Hepatocyte (in vitro differentiated cells): ENCODE results near the gene ZBED1.
"Not testable (repeated sequence)": the region's sequence is repeated elsewhere in the genome, so short reads cannot be mapped to it uniquely, and the experiment has no call there.

ENCODE experiments used
- CTCF ChIP-seq: fragments of 200-600 bp; sonication (generic); IDR thresholded peaks from 2 replicates; pipeline ENCODE4 v1.5.1; 2016; ENCODE audit warnings: antibody characterized with exemption, mild to moderate bottlenecking; ENCODE audit not compliant: poor library complexity
- EZH2 ChIP-seq: fragments of 200-600 bp; sonication (generic); IDR thresholded peaks from 2 replicates; pipeline ENCODE4 v1.6.1; 2016; ENCODE audit warnings: antibody characterized with exemption, mild to moderate bottlenecking, borderline replicate concordance

GRCh38 chrX:2463481-2463880 lies 37.3 kb downstream of the ZBED1 start:
- TF ChIP-seq CTCF, EZH2: not testable (repeated sequence)
